IPS-NIHi11 (cell line): ENCODE measurements around the gene N4BP2L2.

ENCODE experiments used
- DNase-seq: peaks from one replicate; pipeline ENCODE4 v3.0.0; 2012; ENCODE audit warnings: mixed read lengths, low spot score

Gene N4BP2L2

GRCh38 chr13:32468502-32469142 is 70.0 kb downstream of the N4BP2L2 start:
- DNase-seq: no peak

- DNase-seq: no peak
These were observed 82.0 kb downstream of the N4BP2L2 start for GRCh38 chr13:32456591-32456990.

DNA sequence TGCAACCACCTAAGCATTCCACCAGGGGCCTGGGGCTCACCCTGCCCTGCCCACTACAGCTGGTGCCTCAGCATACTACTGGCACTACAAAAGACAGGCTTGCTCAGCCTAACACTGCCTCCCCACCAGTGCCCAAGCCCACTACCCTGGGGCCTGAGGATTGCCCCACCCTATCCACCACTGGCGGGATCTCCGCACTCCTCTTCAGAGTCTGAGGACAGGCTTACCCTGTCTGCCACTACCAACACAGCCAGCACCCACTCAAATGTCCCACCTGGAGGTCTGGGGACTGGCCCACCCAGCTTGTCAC is 83.0 kb downstream of the N4BP2L2 start:
- no peak for DNase-seq

DNA sequence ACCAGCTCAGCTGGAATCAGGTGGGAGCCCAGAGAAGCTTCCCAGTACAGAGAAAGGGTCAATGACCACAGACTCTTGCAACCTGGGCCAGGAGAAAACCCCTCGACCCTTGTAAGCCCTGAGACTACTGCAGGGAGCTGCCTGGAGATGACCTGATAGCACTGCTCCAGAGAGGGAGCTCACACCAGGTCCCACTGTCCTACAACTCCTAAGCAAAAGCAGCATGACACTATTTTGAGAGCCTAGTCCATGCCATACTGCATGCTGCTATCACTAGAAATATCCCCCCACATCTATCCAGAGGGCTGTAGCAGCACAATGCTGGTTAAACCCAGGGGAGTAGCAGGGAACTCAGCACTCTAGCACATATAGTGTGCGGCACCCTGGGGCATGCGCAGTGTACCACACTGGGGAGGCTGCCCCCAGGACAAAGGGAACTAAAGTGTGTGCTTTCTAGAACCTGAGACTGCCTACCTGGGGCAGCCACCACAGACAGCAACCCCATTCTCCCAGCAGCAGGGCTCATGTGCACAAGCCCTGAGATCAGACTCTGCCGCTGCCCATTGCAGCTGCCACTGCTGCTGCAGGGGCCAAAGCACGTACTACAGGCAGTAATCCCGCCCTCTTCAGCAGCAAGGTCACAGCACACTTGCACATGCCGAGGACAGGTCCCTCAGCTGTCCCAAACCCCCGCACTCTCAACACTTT is 83.6 kb downstream of the N4BP2L2 start:
- no peak for DNase-seq

- DNase-seq: no peak
These were observed 84.6 kb downstream of the N4BP2L2 start for GRCh38 chr13:32453981-32454380.

DNA sequence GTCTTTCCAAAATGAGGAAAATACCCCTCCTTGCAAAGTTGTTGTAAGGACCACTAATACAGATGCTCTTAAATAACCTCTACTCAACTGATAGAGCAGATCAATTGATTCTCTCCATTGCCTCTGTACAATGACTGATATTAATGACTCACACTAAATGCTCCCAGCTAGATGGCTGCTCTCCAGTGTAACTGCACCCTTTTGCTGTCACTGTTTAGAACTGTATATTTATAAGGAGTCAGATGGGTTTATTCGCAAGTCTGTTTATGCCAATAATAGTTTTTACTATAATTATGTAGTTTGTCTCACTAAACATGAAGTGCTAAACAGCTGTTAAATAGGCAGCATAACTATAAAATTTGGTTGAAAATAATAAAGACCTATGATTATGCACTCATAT is 89.6 kb downstream of the N4BP2L2 start:
- DNase-seq: no peak

DNA sequence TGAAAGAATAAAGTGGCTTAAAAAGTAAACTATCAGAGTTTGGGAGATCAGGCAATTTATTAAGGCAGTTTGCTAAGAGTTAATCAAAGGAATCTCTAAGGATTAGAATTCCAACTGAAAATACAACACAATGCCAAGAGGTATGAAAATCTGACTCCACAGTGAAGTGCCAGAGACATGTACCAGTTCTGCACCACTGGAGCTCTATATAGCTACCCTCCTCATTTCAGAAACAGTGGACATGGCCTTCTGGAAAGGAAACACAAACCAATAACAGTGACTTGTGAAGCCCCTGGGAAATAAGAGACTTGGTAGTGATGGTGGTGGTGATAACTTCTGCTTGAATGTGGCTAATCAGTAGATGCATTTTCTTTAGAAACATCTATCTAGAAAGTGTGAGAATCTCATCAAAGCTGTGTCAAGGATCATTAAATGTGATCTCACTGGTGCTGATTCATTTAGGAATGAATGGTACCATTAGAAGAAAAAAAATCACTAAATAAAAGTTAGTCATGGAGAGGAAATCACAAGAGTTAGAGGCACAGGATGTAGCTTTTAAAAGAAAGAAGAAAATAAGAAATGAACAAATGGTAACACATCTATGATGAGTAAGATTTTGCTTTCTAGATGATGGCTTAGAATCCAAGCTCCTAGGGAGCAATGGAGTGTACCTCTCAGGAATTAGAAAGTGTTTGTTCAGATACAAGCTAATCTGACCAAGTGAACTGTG is 90.5 kb downstream of the N4BP2L2 start:
- DNase-seq: no peak

DNA sequence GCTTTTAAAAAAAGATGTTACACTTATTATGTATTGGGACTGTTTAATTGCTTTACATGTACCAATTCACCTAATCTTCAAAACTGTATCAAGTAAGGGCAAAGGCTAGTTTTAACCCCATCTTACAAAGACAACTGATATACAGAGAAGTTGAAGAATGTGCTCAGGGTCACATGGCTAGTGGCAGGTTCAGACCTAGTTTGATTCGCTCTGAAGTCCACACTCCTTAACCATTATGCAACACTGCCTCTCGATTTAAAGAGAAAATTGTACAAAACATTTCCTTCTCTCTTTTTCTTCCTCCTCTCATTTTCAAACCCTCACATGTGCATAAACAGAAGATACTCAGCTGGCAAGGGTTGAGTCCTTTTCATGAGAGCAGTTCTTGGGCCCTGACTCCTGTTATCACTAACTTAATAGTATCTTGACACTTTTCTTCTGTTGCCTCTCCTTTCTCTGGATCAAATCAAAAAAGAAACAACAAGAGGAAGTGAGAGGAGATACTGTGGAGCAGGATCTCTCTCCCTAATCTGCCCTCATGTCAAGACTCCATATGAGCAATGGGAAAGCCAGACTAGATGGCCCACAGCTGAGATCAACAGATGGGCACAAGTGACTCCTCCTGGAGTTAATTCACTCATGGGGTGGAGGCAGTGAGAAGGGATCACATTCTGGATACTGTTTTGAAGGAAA is 91.7 kb downstream of the N4BP2L2 start:
- DNase-seq: no peak

- no peak for DNase-seq
These were observed 92.4 kb downstream of the N4BP2L2 start for GRCh38 chr13:32446220-32446619.

- no peak for DNase-seq
These were observed 93.1 kb downstream of the N4BP2L2 start for GRCh38 chr13:32445461-32445860.

GRCh38 chr13:32443111-32443510 is 95.5 kb downstream of the N4BP2L2 start:
- DNase-seq: no peak

DNA sequence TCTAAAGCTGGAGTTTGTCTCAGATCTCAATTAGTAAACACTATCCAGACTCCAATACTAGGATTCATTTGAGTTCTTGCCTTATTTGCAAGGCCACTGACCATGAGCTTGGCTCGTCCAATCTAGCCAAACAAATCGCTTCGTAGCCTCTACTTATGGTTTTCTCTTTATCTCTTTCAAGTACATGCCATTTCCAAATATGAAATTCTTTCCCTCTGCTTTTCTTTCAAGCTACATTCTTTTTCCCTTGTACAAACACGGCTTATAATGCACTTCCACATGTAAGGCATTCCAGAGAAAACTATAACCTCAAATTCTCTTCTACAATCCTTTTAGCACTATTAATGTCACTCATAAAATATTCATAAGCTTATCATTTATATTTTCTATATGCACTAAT is 99.7 kb downstream of the N4BP2L2 start:
- DNase-seq: no peak

GRCh38 chr13:32432856-32433255 is 105.7 kb downstream of the N4BP2L2 start:
- DNase-seq: no peak

- DNase-seq: no peak
These were observed 107.2 kb downstream of the N4BP2L2 start for GRCh38 chr13:32431361-32431760.

GRCh38 chr13:32430018-32430747 is 108.4 kb downstream of the N4BP2L2 start:
- DNase-seq: no peak

DNA sequence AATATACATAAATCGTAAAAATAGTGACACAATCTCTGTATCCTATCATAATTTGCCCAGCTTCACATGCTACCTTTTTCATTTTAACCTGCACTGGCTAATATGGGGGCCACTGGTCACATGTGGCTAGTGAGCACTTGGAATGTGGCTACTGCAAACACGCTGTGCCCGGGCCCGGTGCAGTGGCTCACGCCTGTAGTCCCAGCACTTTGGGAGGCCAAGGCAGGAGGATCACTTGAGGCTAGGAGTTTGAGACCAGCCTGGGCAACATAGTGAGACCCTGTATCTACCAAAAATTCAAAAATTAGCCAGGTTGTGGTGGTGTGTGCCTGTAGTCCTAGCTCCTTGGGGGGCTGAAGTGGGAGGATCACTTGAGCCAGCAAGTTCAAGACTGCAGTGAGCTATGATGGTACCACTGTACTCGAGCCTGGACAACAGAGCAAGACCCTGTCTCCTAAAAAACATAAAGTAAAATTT is 109.1 kb downstream of the N4BP2L2 start:
- DNase-seq: no peak

DNA sequence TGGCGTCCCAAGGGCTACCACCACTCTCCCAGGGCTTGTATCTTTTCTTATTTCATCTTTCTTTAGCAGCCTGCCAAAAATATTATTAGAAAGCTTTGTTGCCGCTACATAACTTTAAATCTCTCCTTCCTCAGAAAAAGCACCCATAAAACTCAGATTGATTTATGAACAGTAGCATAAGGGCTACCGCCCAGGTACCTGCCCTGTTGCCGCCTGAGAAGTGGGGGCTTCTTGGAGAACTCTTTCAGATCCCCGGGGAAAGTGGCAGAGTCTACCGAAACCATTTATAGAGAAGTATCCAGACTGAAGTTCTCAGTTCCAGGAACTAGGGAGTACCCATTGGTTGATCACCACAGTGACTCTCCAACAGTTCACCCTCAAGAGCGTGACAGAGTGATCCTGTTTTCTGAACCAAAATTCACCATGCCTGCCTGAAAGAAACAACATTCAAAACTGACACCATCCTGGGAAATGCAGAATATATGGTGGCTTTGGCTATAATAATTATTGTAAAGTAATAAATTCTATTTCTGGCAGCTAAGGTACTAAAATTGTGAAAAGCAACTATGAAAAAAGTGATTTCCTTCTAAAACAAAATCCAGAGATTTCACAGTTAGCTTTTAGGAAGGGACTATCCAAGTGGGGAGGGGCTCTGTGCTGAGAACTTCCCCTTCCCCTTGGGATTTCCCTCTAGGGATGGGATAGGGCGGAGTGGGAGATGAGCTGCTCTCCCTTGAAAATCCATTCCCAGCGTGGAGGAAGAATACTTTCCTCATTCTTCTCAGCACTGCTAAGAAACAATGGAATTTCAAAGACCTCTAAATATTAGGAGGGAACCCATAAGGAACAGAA is 109.8 kb downstream of the N4BP2L2 start:
- DNase-seq: no peak

DNA sequence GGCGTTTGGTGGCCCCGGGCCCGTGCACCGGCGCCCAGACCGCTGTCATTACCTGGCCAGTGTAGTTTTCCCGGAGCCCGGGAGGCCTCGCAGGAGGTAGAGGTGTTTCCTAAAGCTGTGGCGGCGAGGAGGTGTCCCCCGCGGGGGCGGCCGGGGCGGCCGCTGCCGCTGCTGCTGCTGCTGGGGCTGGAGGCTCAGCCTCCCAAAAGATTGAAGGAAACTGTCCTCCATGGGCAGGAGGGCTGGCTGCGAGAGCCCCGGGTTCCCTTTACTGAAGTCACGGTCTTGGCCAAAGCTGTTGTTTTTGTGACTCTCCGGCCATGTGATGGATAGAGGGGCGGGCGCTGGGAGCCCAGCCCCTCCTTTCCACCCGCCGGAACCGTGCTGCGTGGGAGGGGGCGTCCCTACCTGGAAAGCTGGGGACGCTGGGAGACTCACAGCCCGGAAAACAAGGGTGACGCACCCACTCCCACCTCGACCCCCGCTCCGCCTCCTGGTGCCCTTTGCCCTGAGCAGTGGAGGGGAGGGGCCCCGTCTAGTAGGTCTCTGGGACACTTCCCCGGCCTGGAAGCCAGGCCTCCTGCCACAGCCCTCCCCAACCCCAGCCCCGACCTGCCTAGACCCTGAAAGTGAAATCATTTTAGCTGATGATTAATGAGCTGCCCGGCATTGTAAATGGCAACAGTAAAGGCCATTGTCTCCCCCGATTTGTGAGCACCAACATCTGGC is 110.6 kb downstream of the N4BP2L2 start, which contains the start of gene N4BP2L1:
Gene N4BP2L1, minus strand, starts transcription at position 279 of the 729 bp plus-strand sequence. Its CDS starts 48 bp downstream, at position 231.
- DNase-seq: peak; percentile 75

- DNase-seq: peak; percentile 71
These were observed 111.4 kb downstream of the N4BP2L2 start for GRCh38 chr13:32426990-32427851.
